HepG2 (cell line): ENCODE results near the gene TRIM44. TPM values are rescaled to one million over a fixed set of nuclear protein-coding genes. Genes with fewer than 3 reads are reported as not detected.

Experiments used
- ARID3A ChIP-seq: IDR thresholded peaks from 2 replicates; pipeline ENCODE4 v1.6.1; 2012; ENCODE audit warnings: low read depth, low read length, improper control_type of control experiment
- ATF2 ChIP-seq: sonication (generic); formaldehyde crosslinking; IDR thresholded peaks from 2 replicates; pipeline ENCODE4 v1.4.0; 2020; ENCODE audit warnings: missing genetic modification reagents
- HOXA5 ChIP-seq: sonication (generic); formaldehyde crosslinking; IDR thresholded peaks from 2 replicates; pipeline ENCODE4 v1.4.0; 2020; ENCODE audit warnings: missing genetic modification reagents
- JARID2 ChIP-seq: sonication (generic); formaldehyde crosslinking; IDR thresholded peaks from 2 replicates; pipeline ENCODE4 v1.8.1; 2023; ENCODE audit warnings: missing genetic modification reagents, inconsistent platforms; ENCODE audit not compliant: insufficient replicate concordance
- KDM2A ChIP-seq: sonication (generic); formaldehyde crosslinking; IDR thresholded peaks from 2 replicates; pipeline ENCODE4 v1.4.0; 2020; ENCODE audit warnings: low read depth, missing genetic modification reagents, borderline replicate concordance
- KDM3A ChIP-seq: IDR thresholded peaks from 2 replicates; pipeline ENCODE4 v1.6.1; 2018; ENCODE audit warnings: low read depth, missing compliant biosample characterization
- REST ChIP-seq, 2 experiments: IDR thresholded peaks; 2 replicates each; pipeline ENCODE4 v1.6.1; 2011 to 2012; ENCODE audit warnings: low read length in 2 of 2, borderline replicate concordance in 1 of 2, low read depth in 1 of 2, mild to moderate bottlenecking in 1 of 2, moderate library complexity in 1 of 2
- RFX1 ChIP-seq: fragments of 450-650 bp; IDR thresholded peaks from 2 replicates; pipeline ENCODE4 v1.6.1; 2017
- SOX13 ChIP-seq, 3 experiments: fragments of 450-650 bp in 1 of 3; sonication (generic) in 1 of 3; formaldehyde crosslinking in 1 of 3; IDR thresholded peaks in 2 of 3; conservative IDR thresholded peaks in 1 of 3; 2 replicates each; pipeline versions ENCODE4 v1.5.0 to v1.6.1; 2016 to 2020; ENCODE audit warnings: antibody characterized with exemption in 1 of 3, mild to moderate bottlenecking in 1 of 3, missing compliant biosample characterization in 1 of 3, missing genetic modification reagents in 1 of 3, moderate library complexity in 1 of 3
- SOX6 ChIP-seq, 2 experiments: fragments of 450-650 bp in 1 of 2; sonication (generic) in 1 of 2; formaldehyde crosslinking in 1 of 2; IDR thresholded peaks; 2 replicates each; pipeline versions ENCODE4 v1.4.0 to v1.6.1; 2017 to 2020; ENCODE audit warnings: antibody characterized with exemption in 1 of 2, mild to moderate bottlenecking in 1 of 2, missing genetic modification reagents in 1 of 2
- TEAD2 ChIP-seq: sonication (generic); formaldehyde crosslinking; IDR thresholded peaks from 2 replicates; pipeline ENCODE4 v1.9.0; 2021; ENCODE audit warnings: missing genetic modification reagents
- ZEB1 ChIP-seq: IDR thresholded peaks from 2 replicates; pipeline ENCODE4 v1.6.1; 2012; ENCODE audit warnings: mild to moderate bottlenecking, low read depth, inconsistent platforms; ENCODE audit not compliant: insufficient replicate concordance
- ZNF225 ChIP-seq: sonication (generic); formaldehyde crosslinking; IDR thresholded peaks from 2 replicates; pipeline ENCODE4 v1.4.0; 2020; ENCODE audit warnings: mild to moderate bottlenecking, missing genetic modification reagents
- ZNF263 ChIP-seq: sonication (generic); formaldehyde crosslinking; IDR thresholded peaks from 2 replicates; pipeline ENCODE4 v1.4.0; 2020; ENCODE audit warnings: missing genetic modification reagents
- ZNF792 ChIP-seq: IDR thresholded peaks from 2 replicates; pipeline ENCODE4 v1.6.1; 2016
- ZSCAN25 ChIP-seq: sonication (generic); formaldehyde crosslinking; IDR thresholded peaks from 2 replicates; pipeline ENCODE4 v1.8.0; 2022; ENCODE audit warnings: mild to moderate bottlenecking, missing genetic modification reagents
- polyA plus RNA-seq, 8 experiments: library from polyadenylated mRNA; depleted of rRNA in 3 of 8; stranded (reverse) in 7 of 8; unstranded in 1 of 8; fragments of >200 nt; fragmentation: Illumina TruSeq in 4 of 8; extraction: Trizol in 4 of 8; gene quantifications; 2 replicates each; pipeline versions ENCODE4 v1.2.1 to v1.2.3, GENCODE V29; 2011 to 2016; ENCODE audit warnings: low read depth in 4 of 8, missing spikeins in 1 of 8, mixed read lengths in 1 of 8; ENCODE audit not compliant: insufficient read depth in 1 of 8
- total RNA-seq, 5 experiments: library from RNA; depleted of rRNA; stranded (reverse); fragments of >200 nt; fragmentation: Illumina TruSeq; extraction: Trizol; gene quantifications; 2 replicates each; pipeline ENCODE4 v1.2.3, GENCODE V29; 2016; ENCODE audit warnings: low read depth in 1 of 5
- TF ChIP-seq, protein P1 (sequence below): IDR thresholded peaks from 2 replicates; pipeline ENCODE4 v1.6.1; 2018; ENCODE audit warnings: missing genetic modification reagents, mild to moderate bottlenecking, missing compliant biosample characterization
- TF ChIP-seq, protein P2 (sequence below): sonication (generic); formaldehyde crosslinking; IDR thresholded peaks from 2 replicates; pipeline ENCODE4 v1.5.1; 2020; ENCODE audit warnings: missing genetic modification reagents, mild to moderate bottlenecking, borderline replicate concordance

Gene TRIM44
- total and polyA plus RNA-seq, 2 of the 13 experiments (the other 11 are each of a cell fraction or from before 2014, with no cell fraction given) = 22.7 to 50.3 TPM

GRCh38 chr11:35662061-35662648 lies 420 bp upstream of the TRIM44 start (continued):
- peak; percentile 59 for TF ChIP-seq SOX13 (IDR thresholded peaks at IDR 0.05)
- TF ChIP-seq SOX13 (CRISPR knock-in tag; conservative IDR thresholded peaks at IDR 0.05 in 1 of 2, IDR thresholded peaks at IDR 0.05 in 1 of 2) = peak in 1 of 2 experiments; percentile 80; a peak in 2 of 4 replicates
- TF ChIP-seq, protein P1, sequence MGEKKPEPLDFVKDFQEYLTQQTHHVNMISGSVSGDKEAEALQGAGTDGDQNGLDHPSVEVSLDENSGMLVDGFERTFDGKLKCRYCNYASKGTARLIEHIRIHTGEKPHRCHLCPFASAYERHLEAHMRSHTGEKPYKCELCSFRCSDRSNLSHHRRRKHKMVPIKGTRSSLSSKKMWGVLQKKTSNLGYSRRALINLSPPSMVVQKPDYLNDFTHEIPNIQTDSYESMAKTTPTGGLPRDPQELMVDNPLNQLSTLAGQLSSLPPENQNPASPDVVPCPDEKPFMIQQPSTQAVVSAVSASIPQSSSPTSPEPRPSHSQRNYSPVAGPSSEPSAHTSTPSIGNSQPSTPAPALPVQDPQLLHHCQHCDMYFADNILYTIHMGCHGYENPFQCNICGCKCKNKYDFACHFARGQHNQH (CRISPR knock-in tag) = peak; percentile 45
- TF ChIP-seq ZSCAN25 (CRISPR knock-in tag) = no peak
- TF ChIP-seq KDM3A (CRISPR knock-in tag) = peak; percentile 51; the same call in 1 of the 2 replicates
- 0 out of 2 replicates have a peak, but pooled peaks have one; percentile 40 for TF ChIP-seq ARID3A
- no peak for TF ChIP-seq ZEB1
- peak; percentile 16; the same call in 1 of the 2 replicates for TF ChIP-seq ATF2 (CRISPR knock-in tag)
- TF ChIP-seq REST (IDR thresholded peaks at IDR 0.05; ENCODE audit: borderline replicate concordance in 1 of 2, low read depth in 1 of 2, low read length in 2 of 2) = peak in 1 of 2 experiments; percentile 69; a peak in 1 of 4 replicates
- TF ChIP-seq ZNF792 = peak; percentile 67
- no peak for TF ChIP-seq HOXA5 (CRISPR knock-in tag)
- TF ChIP-seq TEAD2 (CRISPR knock-in tag) = no peak
- no peak for TF ChIP-seq KDM2A (CRISPR knock-in tag)
- TF ChIP-seq JARID2 (CRISPR knock-in tag) = peak; percentile 92
- TF ChIP-seq RFX1 = no peak
- TF ChIP-seq, protein P2, sequence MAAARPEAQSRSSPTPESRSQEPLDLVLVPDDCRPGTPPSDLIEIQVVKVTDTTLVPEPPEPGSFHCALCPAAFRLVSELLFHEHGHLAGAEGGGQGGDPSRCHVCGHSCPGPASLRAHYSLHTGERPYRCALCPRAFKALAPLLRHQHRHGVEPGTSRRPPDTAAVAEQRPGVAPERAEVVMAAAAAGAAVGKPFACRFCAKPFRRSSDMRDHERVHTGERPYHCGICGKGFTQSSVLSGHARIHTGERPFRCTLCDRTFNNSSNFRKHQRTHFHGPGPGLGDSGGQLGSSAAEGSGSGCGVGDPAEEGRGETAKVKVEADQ (CRISPR knock-in tag) = no peak; the same call in 1 of the 2 replicates
- TF ChIP-seq ZNF263 (CRISPR knock-in tag) = peak; percentile 79
- no peak for TF ChIP-seq SOX6 (IDR thresholded peaks at IDR 0.05)
- peak; percentile 88 for TF ChIP-seq SOX6 (CRISPR knock-in tag; IDR thresholded peaks at IDR 0.05)
- TF ChIP-seq ZNF225 (CRISPR knock-in tag) = no peak
